Measurements from ENCODE around the gene TP53RK. TPM values are rescaled to one million over a fixed set of nuclear protein-coding genes. Genes with fewer than 3 reads are reported as not detected.

Gene TP53RK
- total RNA-seq, 4 donors from 2014 or later, result 12.4 to 26.7 (median 18.3) TPM

GRCh38 chr20:46698788-46699187, 9.5 kb upstream of the TP53RK start:
- Histone ChIP-seq H3K4me1 (no peaks in the 10 kb centered on the region), H3K9me3 (no peaks in the 10 kb centered on the region), H3K4me3 (no peak overlapping the region), H3K27ac (no peak overlapping the region), H3K36me3 (no peaks in the 10 kb centered on the region), H3K27me3 (no peaks in the 10 kb centered on the region)
- intact Hi-C loops (cut with DNase I; ENCODE audit: low total_unique reads) (no loop called here), in situ Hi-C loops (cut with MboI; ENCODE audit: low pct_ligation_motif_present in 1 of 4, low pct_unique_long_range_greater_than_20kb in 1 of 4, low sequenced_read_pairs in 3 of 4) (loop anchor here in 1 of 4 donors (25.0 kb wide), 1 partner anchor 186 kb away; the partner anchor contains the start of gene ZNF334)
- no peak for TF ChIP-seq CTCF (IDR thresholded peaks at IDR 0.05)
- no peak for TF ChIP-seq POLR2AphosphoS5 (IDR thresholded peaks at IDR 0.05)
- TF ChIP-seq EP300 (IDR thresholded peaks at IDR 0.05; ENCODE audit: low read depth), result no peak
- TF ChIP-seq POLR2A (IDR thresholded peaks at IDR 0.05), result no peak
- DNase-seq, result no peak
- 86 to 88% methylated on average over 2 of the region's 2 CpGs for WGBS, 2 donors (ENCODE audit: low coverage in 1 of 2)

- TF ChIP-seq POLR2A (IDR thresholded peaks at IDR 0.05) (no peak), CTCF (IDR thresholded peaks at IDR 0.05) (no peak), POLR2AphosphoS5 (IDR thresholded peaks at IDR 0.05) (no peak), EP300 (IDR thresholded peaks at IDR 0.05; ENCODE audit: low read depth) (no peak)
- in situ Hi-C loops (cut with MboI; ENCODE audit: low pct_ligation_motif_present in 1 of 4, low pct_unique_long_range_greater_than_20kb in 1 of 4, low sequenced_read_pairs in 3 of 4) (loop anchor here in 1 of 4 donors (25.0 kb wide), 1 partner anchor 185 kb away; the partner anchor contains the start of gene ZNF334), intact Hi-C loops (cut with DNase I; ENCODE audit: low total_unique reads) (no loop called here)
- DNase-seq, result no peak
- Histone ChIP-seq H3K27me3 (no peaks in the 10 kb centered on the region), H3K9me3 (no peaks in the 10 kb centered on the region), H3K4me1 (no peaks in the 10 kb centered on the region), H3K4me3 (no peak overlapping the region), H3K36me3 (no peaks in the 10 kb centered on the region), H3K27ac (no peak overlapping the region)
- WGBS, 2 donors (ENCODE audit: low coverage in 1 of 2), result 70 to 83% methylated on average over 1 to 3 of the region's 3 CpGs
Observed at GRCh38 chr20:46696791-46697279, 7.6 kb upstream of the TP53RK start.

GRCh38 chr20:46695892-46696291, 6.6 kb upstream of the TP53RK start:
- in situ Hi-C loops (cut with MboI; ENCODE audit: low pct_ligation_motif_present in 1 of 4, low pct_unique_long_range_greater_than_20kb in 1 of 4, low sequenced_read_pairs in 3 of 4) (loop anchor here in 1 of 4 donors (25.0 kb wide), 1 partner anchor 184 kb away; the partner anchor contains the start of gene ZNF334), intact Hi-C loops (cut with DNase I; ENCODE audit: low total_unique reads) (no loop called here)
- no peak for DNase-seq
- Histone ChIP-seq H3K4me1 (no peaks in the 10 kb centered on the region), H3K36me3 (no peaks in the 10 kb centered on the region), H3K27ac (no peak overlapping the region), H3K4me3 (no peak overlapping the region), H3K9me3 (no peaks in the 10 kb centered on the region), H3K27me3 (no peaks in the 10 kb centered on the region)
- 11 to 51% methylated on average over 1 to 3 of the region's 3 CpGs for WGBS, 2 donors (ENCODE audit: low coverage in 1 of 2)
- TF ChIP-seq CTCF (IDR thresholded peaks at IDR 0.05) (no peak), POLR2AphosphoS5 (IDR thresholded peaks at IDR 0.05) (no peak), POLR2A (IDR thresholded peaks at IDR 0.05) (no peak), EP300 (IDR thresholded peaks at IDR 0.05; ENCODE audit: low read depth) (no peak)

- in situ Hi-C loops (cut with MboI; ENCODE audit: low pct_ligation_motif_present in 1 of 4, low pct_unique_long_range_greater_than_20kb in 1 of 4, low sequenced_read_pairs in 3 of 4), result loop anchor here in 1 of 4 donors (25.0 kb wide), 1 partner anchor 182 kb away; the partner anchor contains the start of gene ZNF334
- Histone ChIP-seq H3K9me3 (no peaks in the 10 kb centered on the region), H3K27me3 (no peaks in the 10 kb centered on the region), H3K36me3 (no peaks in the 10 kb centered on the region), H3K4me3 (no peak overlapping the region), H3K4me1 (peaks cover 0 to 7% (median 6%) of the 10 kb centered on the region in 4 donors), H3K27ac (no peak overlapping the region)
- TF ChIP-seq CTCF (IDR thresholded peaks at IDR 0.05) (no peak), POLR2AphosphoS5 (IDR thresholded peaks at IDR 0.05) (no peak), POLR2A (IDR thresholded peaks at IDR 0.05) (no peak), EP300 (IDR thresholded peaks at IDR 0.05; ENCODE audit: low read depth) (no peak)
- intact Hi-C loops (cut with DNase I; ENCODE audit: low total_unique reads), result no loop called here
- WGBS, 2 donors (ENCODE audit: low coverage in 1 of 2), result 40 to 42% methylated on average over 2 of the region's 2 CpGs
- no peak for DNase-seq
Observed at GRCh38 chr20:46694484-46694883, 5.2 kb upstream of the TP53RK start.

All from transverse colon (tissue), 4 donors.